Measurements from ENCODE around the gene LAPTM5. TPM values are rescaled to one million over a fixed set of nuclear protein-coding genes. Genes with fewer than 3 reads are reported as not detected.

The LAPTM5 gene
- total and polyA plus RNA-seq, 2 donors (not counting 1 experiment from before 2014, with no cell fraction given), result 1,384 to 1,519 TPM

DNA sequence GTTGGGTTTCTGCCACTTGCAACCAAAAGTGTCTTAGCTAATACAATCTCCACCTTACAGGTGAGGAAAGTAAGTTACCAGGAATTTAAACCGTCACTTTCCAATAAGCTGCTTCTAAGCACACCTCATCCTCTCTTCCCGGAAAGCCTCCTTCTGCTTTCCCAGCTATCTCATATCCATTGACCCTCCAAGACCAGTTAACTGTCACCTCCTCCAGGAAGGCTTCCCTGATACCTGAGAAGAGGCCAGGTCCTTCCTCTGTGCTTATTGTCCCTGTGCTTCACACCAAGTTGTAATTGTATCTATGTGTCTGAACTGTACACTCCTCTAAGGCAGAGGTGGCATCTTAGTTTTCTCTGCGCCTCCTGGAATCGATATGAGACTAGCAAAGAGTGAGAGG lies 23.0 kb downstream of the LAPTM5 start:
- no peaks in the 10 kb centered on the region for H3K9me3 ChIP-seq (ENCODE audit: control extremely low read depth in 1 of 3, control insufficient read depth in 2 of 3, insufficient read depth in 1 of 3, low read length in 2 of 3)
- Mint-ChIP-seq H3K27ac (peak overlapping the region; percentile 5), H3K4me3 (no peak overlapping the region), H3K9me3 (ENCODE audit: insufficient read depth) (no peaks in the 10 kb centered on the region), H3K4me1 (peaks cover 71% of the 10 kb centered on the region), H3K27me3 (no peaks in the 10 kb centered on the region)
- H3K27ac ChIP-seq (ENCODE audit: low read length in 2 of 2), result no peak overlapping the region
- intact Hi-C loops (cut with micrococcal nuclease), result no loop called here
- POLR2A ChIA-PET, result interaction anchor here (0.8 to 2.9 kb wide), 4 partner anchors 8 to 23 kb away, joined by 3 to 14 read pairs (median 4); partner anchors contain the start of gene LAPTM5
- CTCF ChIA-PET, result interaction anchor here (2.0 to 38.6 kb wide), 3 partner anchors 14 to 45 kb away, joined by 4 to 769 read pairs (median 78); partner anchors contain the start of gene LAPTM5
- H3K4me1 ChIP-seq (ENCODE audit: control insufficient read depth in 2 of 2, insufficient read depth in 2 of 2, low read length in 2 of 2), result peaks cover 39 to 61% of the 10 kb centered on the region in 2 donors
- no peak overlapping the region for H3K4me2 ChIP-seq (replicated peaks; ENCODE audit: low read depth, low read length, poor library complexity, severe bottlenecking)
- no peaks in the 10 kb centered on the region for H3K27me3 ChIP-seq (replicated peaks in 1 of 4; ENCODE audit: control extremely low read depth in 1 of 4, control insufficient read depth in 3 of 4, insufficient read depth in 4 of 4, low read length in 3 of 4)
- H3K79me2 ChIP-seq (ENCODE audit: control insufficient read depth, insufficient read depth, low read length), result peaks cover 40% of the 10 kb centered on the region
- H3K36me3 ChIP-seq (replicated peaks in 1 of 2; ENCODE audit: control extremely low read depth in 1 of 2, control insufficient read depth in 1 of 2, extremely low read depth in 1 of 2, insufficient read depth in 2 of 2, low read length in 1 of 2), result peaks cover 9 to 80% of the 10 kb centered on the region in 2 experiments
- no peak overlapping the region for H3K4me3 ChIP-seq (ENCODE audit: control extremely low read depth in 1 of 5, extremely low read depth in 1 of 5, insufficient read depth in 1 of 5, low read depth in 2 of 5, low read length in 4 of 5)
- H4K20me1 ChIP-seq (ENCODE audit: control insufficient read depth, insufficient read depth, low read length, poor library complexity, severe bottlenecking), result peaks cover 66% of the 10 kb centered on the region
- H3K9ac ChIP-seq (ENCODE audit: low read length), result no peak overlapping the region
- no peak for DNase-seq
- TF ChIP-seq, protein P1, sequence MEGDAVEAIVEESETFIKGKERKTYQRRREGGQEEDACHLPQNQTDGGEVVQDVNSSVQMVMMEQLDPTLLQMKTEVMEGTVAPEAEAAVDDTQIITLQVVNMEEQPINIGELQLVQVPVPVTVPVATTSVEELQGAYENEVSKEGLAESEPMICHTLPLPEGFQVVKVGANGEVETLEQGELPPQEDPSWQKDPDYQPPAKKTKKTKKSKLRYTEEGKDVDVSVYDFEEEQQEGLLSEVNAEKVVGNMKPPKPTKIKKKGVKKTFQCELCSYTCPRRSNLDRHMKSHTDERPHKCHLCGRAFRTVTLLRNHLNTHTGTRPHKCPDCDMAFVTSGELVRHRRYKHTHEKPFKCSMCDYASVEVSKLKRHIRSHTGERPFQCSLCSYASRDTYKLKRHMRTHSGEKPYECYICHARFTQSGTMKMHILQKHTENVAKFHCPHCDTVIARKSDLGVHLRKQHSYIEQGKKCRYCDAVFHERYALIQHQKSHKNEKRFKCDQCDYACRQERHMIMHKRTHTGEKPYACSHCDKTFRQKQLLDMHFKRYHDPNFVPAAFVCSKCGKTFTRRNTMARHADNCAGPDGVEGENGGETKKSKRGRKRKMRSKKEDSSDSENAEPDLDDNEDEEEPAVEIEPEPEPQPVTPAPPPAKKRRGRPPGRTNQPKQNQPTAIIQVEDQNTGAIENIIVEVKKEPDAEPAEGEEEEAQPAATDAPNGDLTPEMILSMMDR (IDR thresholded peaks at IDR 0.05), result no peak
- no peak for TF ChIP-seq EZH2 (IDR thresholded peaks at IDR 0.05; ENCODE audit: borderline replicate concordance, insufficient read depth, low read depth, low read length, poor library complexity, severe bottlenecking)
- H2AFZ ChIP-seq (ENCODE audit: insufficient read depth, low read depth, low read length, poor library complexity, severe bottlenecking), result no peak overlapping the region
- no CpG with 5 or more reads among the region's 4 CpGs for WGBS (ENCODE audit: insufficient coverage)
- ATAC-seq (ENCODE audit: low read depth), result no peak

GRCh38 chr1:30734106-30734505 lies 23.5 kb downstream of the LAPTM5 start:
- no peaks in the 10 kb centered on the region for H3K27me3 ChIP-seq (replicated peaks in 1 of 4; ENCODE audit: control extremely low read depth in 1 of 4, control insufficient read depth in 3 of 4, insufficient read depth in 4 of 4, low read length in 3 of 4)
- intact Hi-C loops (cut with micrococcal nuclease), result no loop called here
- no peaks in the 10 kb centered on the region for H3K9me3 ChIP-seq (ENCODE audit: control extremely low read depth in 1 of 3, control insufficient read depth in 2 of 3, insufficient read depth in 1 of 3, low read length in 2 of 3)
- Mint-ChIP-seq H3K4me1 (peaks cover 71% of the 10 kb centered on the region), H3K4me3 (no peak overlapping the region), H3K9me3 (ENCODE audit: insufficient read depth) (no peaks in the 10 kb centered on the region), H3K27me3 (no peaks in the 10 kb centered on the region), H3K27ac (peak overlapping the region; percentile 41)
- peaks cover 61% of the 10 kb centered on the region for H4K20me1 ChIP-seq (ENCODE audit: control insufficient read depth, insufficient read depth, low read length, poor library complexity, severe bottlenecking)
- peak overlapping the region in 1 of 2 donors; percentile 3 for H3K27ac ChIP-seq (ENCODE audit: low read length in 2 of 2)
- H3K36me3 ChIP-seq (replicated peaks in 1 of 2; ENCODE audit: control extremely low read depth in 1 of 2, control insufficient read depth in 1 of 2, extremely low read depth in 1 of 2, insufficient read depth in 2 of 2, low read length in 1 of 2), result peaks cover 9 to 76% of the 10 kb centered on the region in 2 experiments
- no peak overlapping the region for H3K4me3 ChIP-seq (ENCODE audit: control extremely low read depth in 1 of 5, extremely low read depth in 1 of 5, insufficient read depth in 1 of 5, low read depth in 2 of 5, low read length in 4 of 5)
- peaks cover 39% of the 10 kb centered on the region for H3K79me2 ChIP-seq (ENCODE audit: control insufficient read depth, insufficient read depth, low read length)
- H3K4me2 ChIP-seq (replicated peaks; ENCODE audit: low read depth, low read length, poor library complexity, severe bottlenecking), result no peak overlapping the region
- no peak for TF ChIP-seq EZH2 (IDR thresholded peaks at IDR 0.05; ENCODE audit: borderline replicate concordance, insufficient read depth, low read depth, low read length, poor library complexity, severe bottlenecking)
- TF ChIP-seq, protein P1 (IDR thresholded peaks at IDR 0.05), result no peak
- ChIA-PET CTCF (interaction anchor here (2.0 to 38.6 kb wide), 4 partner anchors 14 to 46 kb away, joined by 4 to 769 read pairs (median 50); partner anchors contain the start of gene LAPTM5), POLR2A (interaction anchor here (0.8 to 2.9 kb wide), 3 partner anchors 9 to 20 kb away, joined by 3 to 14 read pairs (median 3); no protein-coding TSS in a partner anchor)
- no peak overlapping the region for H2AFZ ChIP-seq (ENCODE audit: insufficient read depth, low read depth, low read length, poor library complexity, severe bottlenecking)
- ATAC-seq (ENCODE audit: low read depth) (no peak), DNase-seq (peak; percentile 35)
- peaks cover 43 to 61% of the 10 kb centered on the region in 2 donors for H3K4me1 ChIP-seq (ENCODE audit: control insufficient read depth in 2 of 2, insufficient read depth in 2 of 2, low read length in 2 of 2)
- H3K9ac ChIP-seq (ENCODE audit: low read length), result no peak overlapping the region
- WGBS (ENCODE audit: insufficient coverage), result 97% methylated on average over 3 of the region's 4 CpGs

All from B cell (primary cell).